Body of pancreas (tissue), 4 donors: ENCODE measurements around the gene AGBL4.

Experiments used
- CTCF ChIP-seq, 7 experiments: fragments of 450-650 bp in 4 of 7; fragments of 200-600 bp in 3 of 7; sonication (generic) in 3 of 7; IDR thresholded peaks; one replicate each; pipeline ENCODE4 v1.5.1; 2016 to 2019; ENCODE audit warnings: antibody characterized with exemption in 7 of 7
- POLR2A ChIP-seq, 3 donors: fragments of 450-650 bp; IDR thresholded peaks; one replicate each; pipeline ENCODE4 v1.6.1; 2016; ENCODE audit warnings: antibody characterized with exemption in 3 of 3, mild to moderate bottlenecking in 2 of 3

- no peak for TF ChIP-seq CTCF (IDR thresholded peaks at IDR 0.05)
- no peak for TF ChIP-seq POLR2A (IDR thresholded peaks at IDR 0.05)
These were observed 1120.5 kb downstream of the AGBL4 start for GRCh38 chr1:48903291-48903690.
